ENCODE data around the gene TMEM229A.
"Not testable (repeated sequence)": the region's sequence is repeated elsewhere in the genome, so short reads cannot be mapped to it uniquely, and the experiment has no call there.

The TMEM229A gene

GRCh38 chr7:124032369-124033094 is at the start of gene TMEM229A:
Gene TMEM229A, minus strand, starts transcription at chr7:124033067. Its CDS starts 64 bp downstream, at chr7:124033003.
- peak; percentile 29 for DNase-seq (ENCODE audit: low spot score)

DNA sequence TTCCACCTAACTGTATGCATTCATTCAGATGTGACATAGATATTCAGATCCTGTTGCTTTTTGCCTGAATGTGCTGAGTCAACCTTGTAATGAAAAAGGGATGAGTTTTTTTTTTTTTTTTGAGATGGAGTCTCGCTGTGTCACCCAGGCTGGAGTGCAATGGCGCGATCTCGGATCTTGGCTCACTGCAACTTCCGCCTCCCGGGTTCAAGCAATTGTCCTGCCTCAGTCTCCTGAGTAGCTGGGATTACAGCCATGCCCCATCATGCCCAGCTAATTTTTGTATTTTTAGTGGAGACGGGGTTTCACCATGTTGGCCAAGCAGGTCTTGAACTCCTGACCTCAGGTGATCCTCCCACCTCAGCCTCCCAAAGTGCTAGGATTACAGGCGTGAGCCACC is 49.4 kb upstream of the TMEM229A start:
- not testable (repeated sequence) for DNase-seq (ENCODE audit: low spot score); FAIRE-seq

More at GRCh38 chr7:124032369-124033094, at the start of gene TMEM229A:
- FAIRE-seq = no peak

DNA sequence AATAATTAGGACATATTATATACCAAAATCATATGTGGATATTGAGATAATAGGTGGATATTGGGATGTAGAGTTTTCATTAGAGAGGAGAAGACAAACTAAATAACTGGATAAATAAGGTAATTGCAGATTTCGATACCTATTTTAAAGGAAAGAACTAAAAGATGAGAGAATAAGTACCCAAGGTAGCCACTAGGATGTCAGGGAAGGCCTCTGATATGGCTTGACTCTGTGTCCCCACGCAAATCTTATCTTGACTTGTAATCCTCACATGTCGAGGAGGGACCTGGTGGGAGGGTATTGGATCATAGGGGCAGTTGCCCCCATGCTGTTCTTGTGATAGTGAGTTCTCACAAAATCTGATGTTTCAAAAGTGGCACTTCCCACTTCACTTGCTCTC is 44.7 kb upstream of the TMEM229A start:
- DNase-seq (ENCODE audit: low spot score) (no peak), FAIRE-seq (no peak)

GRCh38 chr7:124076841-124077240 is 44.0 kb upstream of the TMEM229A start:
- FAIRE-seq (no peak), DNase-seq (ENCODE audit: low spot score) (no peak)

DNA sequence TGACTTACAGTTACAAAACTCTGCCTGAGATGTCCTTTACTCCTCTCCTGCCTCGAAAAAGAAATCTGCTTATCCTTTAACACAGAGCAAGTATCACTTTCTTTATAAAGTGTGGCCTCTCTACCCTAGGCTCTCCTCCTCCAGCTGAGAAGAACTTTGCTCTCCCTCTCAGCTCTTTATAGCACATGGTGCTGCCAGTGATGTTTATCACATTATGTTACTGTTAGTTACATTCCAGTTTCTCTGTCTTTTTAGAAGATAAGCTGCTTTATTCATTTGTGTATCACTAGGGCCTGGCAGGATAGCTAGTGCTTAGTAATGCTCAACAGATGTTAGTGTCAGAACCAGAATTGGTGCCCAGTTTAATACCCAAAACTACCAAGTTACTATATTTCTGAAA is 41.1 kb upstream of the TMEM229A start:
- DNase-seq (ENCODE audit: low spot score) (no peak), FAIRE-seq (no peak)

GRCh38 chr7:124073310-124073645 is 40.4 kb upstream of the TMEM229A start:
- DNase-seq (ENCODE audit: low spot score) = peak; percentile 0
- FAIRE-seq = no peak

GRCh38 chr7:124072603-124073309 is 39.9 kb upstream of the TMEM229A start:
- peak; percentile 39 for DNase-seq (ENCODE audit: low spot score)
- no peak for FAIRE-seq

DNA sequence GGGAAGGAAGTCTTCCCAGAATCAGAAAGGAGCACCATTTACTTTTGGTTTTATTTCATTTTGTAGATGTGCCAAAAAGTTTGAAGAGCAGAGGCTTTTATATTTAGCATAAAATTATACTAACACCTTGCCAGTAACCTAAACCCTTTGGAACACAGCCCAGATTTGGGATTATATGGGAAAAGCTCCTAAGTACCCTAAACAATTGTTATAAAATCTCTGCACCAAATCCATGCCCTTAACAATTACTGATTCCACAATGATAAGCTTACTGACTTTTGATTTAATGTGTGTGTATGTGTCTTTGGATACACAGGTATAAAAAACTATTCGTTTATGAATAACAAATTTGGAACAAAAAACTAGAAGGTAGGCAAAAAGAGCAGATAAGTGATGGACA is 39.0 kb upstream of the TMEM229A start:
- FAIRE-seq (no peak), DNase-seq (ENCODE audit: low spot score) (no peak)

DNA sequence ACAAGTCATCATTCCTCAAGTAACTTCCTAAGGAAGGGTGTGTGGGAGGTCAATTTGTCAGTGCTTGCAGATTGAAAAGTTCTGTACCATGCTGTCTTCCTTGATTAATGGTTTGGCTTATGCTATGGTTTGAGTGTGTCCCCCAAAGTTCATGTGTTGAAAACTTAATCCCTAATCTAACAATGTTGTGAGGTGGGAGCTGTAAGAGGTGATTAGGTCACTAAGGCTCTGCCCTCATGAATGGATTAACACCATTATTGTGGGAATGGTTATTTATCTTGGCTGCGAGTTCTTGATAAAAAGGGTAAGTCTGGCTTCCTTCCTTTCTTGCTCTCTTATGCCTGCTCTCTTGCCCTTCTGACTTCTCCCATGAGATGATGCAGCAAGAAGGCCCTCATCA is 29.3 kb upstream of the TMEM229A start:
- FAIRE-seq (no peak), DNase-seq (ENCODE audit: low spot score) (no peak)

- DNase-seq (ENCODE audit: low spot score) (no peak), FAIRE-seq (no peak)
Measured at GRCh38 chr7:124060528-124060927, 27.7 kb upstream of the TMEM229A start.

DNA sequence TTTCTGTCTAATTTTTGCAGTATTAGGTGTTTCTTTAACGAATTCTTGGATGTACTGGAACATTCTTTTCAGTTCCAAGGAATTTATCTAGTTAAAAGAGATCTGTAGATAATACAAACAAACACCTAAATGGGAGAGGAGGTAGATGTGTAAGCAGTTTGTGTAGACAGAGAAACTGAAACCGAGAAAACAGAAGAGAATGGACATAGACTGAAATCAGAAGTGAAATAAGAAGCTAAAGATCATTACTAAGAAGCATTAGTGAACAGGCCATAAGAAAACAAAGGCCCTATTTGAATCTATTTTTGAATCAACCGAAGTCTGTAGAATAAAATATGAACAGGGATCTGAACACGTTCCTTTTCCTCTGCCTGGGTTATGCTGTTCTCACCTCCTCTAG is 26.5 kb upstream of the TMEM229A start:
- FAIRE-seq (no peak), DNase-seq (ENCODE audit: low spot score) (no peak)

DNA sequence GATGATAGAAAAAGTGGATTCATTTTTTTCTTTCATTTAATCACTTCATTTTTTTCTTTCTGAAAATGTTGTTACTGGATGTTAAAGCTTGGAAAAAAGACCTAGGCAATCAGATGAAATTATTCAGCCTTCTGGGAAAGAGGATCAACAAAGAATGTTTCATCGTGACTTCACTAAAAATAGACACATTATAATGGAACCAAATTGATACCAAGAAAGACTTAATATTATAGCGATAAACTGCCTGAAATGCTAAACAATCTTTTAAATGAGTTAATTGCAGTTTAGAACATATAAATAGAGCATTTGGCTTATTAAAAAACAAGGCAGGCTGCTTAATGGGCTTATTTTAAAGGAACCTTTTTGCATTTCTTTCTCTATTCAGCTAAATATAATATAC is 25.6 kb upstream of the TMEM229A start:
- DNase-seq (ENCODE audit: low spot score) (no peak), FAIRE-seq (no peak)

- DNase-seq (ENCODE audit: low spot score) = no peak
- no peak for FAIRE-seq
Measured at GRCh38 chr7:124057872-124058271, 25.0 kb upstream of the TMEM229A start.

GRCh38 chr7:124056234-124056633 is 23.4 kb upstream of the TMEM229A start:
- DNase-seq (ENCODE audit: low spot score) (no peak), FAIRE-seq (no peak)

GRCh38 chr7:124051681-124052377 is 19.0 kb upstream of the TMEM229A start:
- FAIRE-seq (no peak), DNase-seq (ENCODE audit: low spot score) (no peak)

- DNase-seq (ENCODE audit: low spot score) = no peak
- FAIRE-seq = no peak
Measured at GRCh38 chr7:124042826-124043225, 10.0 kb upstream of the TMEM229A start.

- FAIRE-seq (no peak), DNase-seq (ENCODE audit: low spot score) (no peak)
Measured at GRCh38 chr7:124041439-124041838, 8.6 kb upstream of the TMEM229A start.

DNA sequence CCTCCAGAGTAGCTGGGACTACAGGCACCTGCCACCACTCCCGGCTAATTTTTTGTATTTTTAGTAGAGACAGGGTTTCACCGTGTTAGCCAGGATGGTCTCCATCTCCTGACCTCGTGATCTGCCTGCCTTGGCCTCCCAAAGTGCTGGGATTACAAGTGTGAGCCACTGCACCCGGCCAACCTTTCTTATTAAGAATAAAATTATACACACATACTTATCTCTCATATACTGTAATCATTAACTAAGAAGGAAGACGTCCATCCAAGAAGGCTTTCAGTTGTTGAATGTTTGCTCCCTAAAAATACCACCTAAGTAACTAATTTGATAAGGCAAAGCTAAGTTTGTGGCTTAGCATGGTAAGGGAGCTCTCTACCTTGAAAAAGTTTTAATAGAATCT is 5.0 kb upstream of the TMEM229A start:
- FAIRE-seq; DNase-seq (ENCODE audit: low spot score): not testable (repeated sequence)

GRCh38 chr7:124035706-124036105 is 2.8 kb upstream of the TMEM229A start:
- no peak for FAIRE-seq
- DNase-seq (ENCODE audit: low spot score) = no peak

DNA sequence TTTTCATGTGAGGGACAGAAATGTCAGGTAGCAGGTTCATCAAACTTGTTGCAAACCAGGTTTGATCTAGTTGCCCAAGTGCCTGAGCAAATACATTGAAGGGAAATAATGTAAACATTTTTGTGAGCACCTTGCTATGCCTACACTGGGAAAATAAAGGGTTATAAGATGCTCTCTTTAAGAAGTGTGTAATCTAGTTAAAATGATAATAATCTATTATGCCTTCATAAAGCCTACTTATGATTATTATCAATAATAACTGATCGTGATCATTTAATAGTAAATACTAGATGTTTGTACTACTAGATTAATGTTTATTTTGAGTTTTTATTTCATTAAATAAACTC is 1.9 kb upstream of the TMEM229A start:
- DNase-seq (ENCODE audit: low spot score) (no peak), FAIRE-seq (no peak)

DNA sequence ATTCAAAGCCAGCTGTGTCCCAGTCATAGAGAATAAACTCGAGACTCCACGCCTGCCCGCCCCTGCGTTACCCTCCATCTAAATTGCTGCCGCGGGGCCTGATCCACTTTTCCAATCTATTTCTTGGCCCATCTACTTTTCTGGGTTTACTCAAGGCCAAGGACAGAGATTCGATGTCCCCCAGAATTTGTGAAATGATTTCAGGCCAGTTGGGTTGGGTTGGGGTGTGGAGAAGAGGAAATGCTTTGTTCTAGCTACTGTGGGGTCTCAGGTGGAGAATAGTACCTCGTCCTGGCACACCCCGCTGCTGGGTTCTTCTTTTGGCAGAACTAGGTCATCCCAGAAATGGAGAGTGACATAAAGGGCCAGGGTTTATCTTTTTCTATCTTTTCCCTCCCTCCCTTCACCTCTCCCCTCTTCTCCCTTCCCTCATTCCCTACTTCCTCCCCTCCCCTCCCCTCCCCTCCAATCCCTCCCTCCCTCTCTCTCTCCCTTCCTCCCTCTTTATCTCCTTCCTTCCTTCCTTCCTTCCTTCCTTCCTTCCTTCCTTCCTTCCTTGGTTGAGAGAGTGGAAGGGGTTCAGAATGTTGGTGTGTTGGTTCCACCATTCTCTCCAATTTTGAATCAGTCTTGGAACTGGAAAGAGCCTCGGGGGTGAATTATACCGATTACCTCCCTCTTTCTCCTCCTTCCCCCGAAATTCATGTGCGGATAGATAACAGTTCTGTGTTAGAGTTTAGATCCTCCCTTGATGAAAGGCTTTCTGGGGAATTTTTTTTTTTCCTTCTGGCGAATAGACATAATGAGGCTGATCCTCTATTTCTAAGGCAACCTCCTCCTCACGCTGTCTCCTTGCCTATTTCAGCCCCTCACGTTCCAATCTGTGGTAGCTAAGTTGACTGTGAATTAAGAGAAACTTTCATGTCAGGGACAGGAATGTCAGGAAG is 1.2 kb upstream of the TMEM229A start:
- no peak for FAIRE-seq

More for the DNA sequence above, 1.2 kb upstream of the TMEM229A start:
- DNase-seq (ENCODE audit: low spot score) = no peak

Data from urothelium cell line (cell line).